Ammon's horn (tissue), 1 donor: ENCODE measurements around the gene LARGE1.

ENCODE experiments used
- DNase-seq: peaks from one replicate; pipeline ENCODE4 v3.0.0-alpha.2; 2016; ENCODE audit warnings: low spot score

The LARGE1 gene

DNA sequence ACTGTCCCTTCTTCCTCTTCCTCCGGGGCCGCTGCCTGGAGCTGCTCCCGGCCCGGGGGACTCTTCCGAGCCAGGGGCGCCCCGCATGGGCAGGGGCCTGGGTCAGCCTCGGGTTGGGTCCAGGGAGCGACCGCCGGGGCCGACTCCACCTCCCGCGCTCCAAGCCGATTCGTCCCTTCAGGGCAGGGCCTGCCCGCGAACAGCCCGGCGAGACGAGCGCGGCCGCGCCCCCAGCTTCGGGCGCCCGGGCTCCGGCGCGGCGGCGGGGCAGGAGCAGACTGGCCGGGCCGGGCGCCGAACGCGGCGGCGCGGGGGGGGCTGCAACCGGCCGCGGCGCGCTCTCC, at the start of gene LARGE1:
Gene LARGE1, minus strand, starts transcription at position 280 of the 344 bp plus-strand sequence.
- DNase-seq, result no peak

DNA sequence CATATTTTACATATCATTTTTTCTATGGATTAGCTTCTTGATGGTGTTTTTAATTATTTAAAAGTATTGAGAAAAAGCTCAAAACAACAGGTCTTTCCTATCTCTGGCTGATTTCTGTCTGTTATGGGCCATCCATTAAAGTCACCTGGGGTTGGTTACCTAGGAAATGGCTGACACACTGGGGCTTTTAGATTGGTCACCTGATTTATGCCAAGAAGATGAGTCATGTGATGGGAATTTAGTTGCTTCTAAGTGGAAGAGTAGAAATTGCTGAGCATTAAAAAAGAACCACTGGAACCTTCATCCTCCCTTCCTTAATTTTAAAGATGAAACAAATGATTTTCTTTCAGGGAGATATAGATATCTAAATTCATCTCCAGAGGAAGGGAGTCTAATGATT, 48.8 kb upstream of the LARGE1 start:
- no peak for DNase-seq

GRCh38 chr22:33964121-33964520, 43.8 kb upstream of the LARGE1 start:
- DNase-seq, result no peak

- no peak for DNase-seq
Observed at GRCh38 chr22:33962409-33962808, 42.1 kb upstream of the LARGE1 start.

- no peak for DNase-seq
Observed at GRCh38 chr22:33958741-33959140, 38.5 kb upstream of the LARGE1 start.

GRCh38 chr22:33957086-33957485, 36.8 kb upstream of the LARGE1 start:
- DNase-seq, result no peak

- peak; percentile 40 for DNase-seq
Observed at GRCh38 chr22:33952776-33953175, 32.5 kb upstream of the LARGE1 start.

GRCh38 chr22:33940741-33941140, 20.5 kb upstream of the LARGE1 start:
- no peak for DNase-seq

GRCh38 chr22:33932997-33933396, 12.7 kb upstream of the LARGE1 start:
- no peak for DNase-seq

DNA sequence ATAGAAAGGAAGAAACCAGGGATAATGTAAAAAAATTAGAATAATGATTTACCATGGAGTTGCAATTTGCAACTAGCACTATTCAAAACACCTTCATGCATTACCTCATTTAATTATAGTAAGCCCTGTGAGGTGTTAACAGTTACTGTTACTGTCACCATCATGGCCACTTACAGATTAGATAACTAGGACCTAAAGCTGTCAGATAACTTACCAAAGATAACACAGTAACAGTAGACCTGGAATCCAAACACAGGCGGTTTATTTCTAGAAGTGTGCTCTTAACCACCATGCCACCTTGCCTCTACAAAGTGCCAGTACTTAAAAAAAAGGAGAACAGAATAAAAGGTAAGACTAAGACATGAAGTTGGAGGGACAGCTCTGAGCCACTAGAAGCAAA, 11.1 kb upstream of the LARGE1 start:
- no peak for DNase-seq

DNA sequence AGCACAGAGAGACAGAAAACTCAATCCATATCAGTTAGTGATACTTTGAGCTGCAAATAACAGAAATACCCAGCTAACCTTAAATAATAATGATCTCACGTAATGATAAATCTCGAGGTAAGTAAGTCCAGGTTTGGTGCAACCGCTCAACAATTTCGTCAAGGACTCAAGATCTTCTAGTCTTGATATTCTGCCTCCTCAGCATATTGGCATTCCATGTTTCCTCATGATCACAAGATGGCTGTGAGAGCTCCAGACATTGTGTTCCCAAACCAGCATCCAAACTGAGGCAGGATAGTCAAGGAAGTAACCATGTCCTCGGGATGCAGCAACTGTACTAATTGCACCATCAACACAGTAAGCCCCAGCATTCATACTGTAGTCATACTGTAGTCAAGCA, 7.5 kb upstream of the LARGE1 start:
- no peak for DNase-seq

DNA sequence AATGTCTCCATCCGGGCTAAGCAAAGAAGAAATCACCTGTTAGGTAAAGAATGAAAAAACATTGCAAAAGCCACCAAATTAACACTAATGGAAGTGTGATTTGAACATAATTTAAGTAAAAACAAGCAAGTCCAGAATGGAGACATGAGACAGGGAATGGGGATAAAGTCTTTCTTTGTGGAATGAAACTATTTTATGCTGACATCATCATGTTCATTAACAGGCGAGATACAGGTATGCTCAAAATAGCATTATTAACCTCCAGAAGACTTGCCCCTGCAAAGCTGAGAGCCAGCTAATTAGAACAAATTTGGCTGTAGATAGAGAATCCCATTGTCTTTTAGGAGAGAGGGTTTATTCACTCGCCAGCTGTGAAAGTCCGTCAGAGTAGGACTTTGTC, 4.9 kb upstream of the LARGE1 start:
- DNase-seq, result no peak

- DNase-seq, result peak; percentile 79
Observed at GRCh38 chr22:33923660-33924246, 3.5 kb upstream of the LARGE1 start.

DNA sequence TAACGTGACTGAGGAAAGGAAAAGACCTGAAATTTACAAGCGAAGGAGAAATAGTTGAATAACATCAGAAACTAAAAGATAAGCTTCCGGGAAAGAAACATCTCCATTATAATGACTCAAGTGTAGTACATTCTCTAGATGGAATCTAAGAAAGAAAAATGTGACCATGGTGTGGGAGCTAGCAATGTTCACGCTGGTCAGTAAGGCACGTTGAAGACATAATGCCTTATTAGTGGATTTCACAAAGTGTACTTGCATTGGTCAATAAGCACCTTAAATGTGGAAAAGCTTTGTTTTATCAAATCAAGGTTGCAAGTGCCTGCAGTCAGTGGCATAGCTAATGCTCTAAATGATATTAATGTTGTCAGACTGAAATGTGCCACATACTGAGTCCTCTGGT, 2.8 kb upstream of the LARGE1 start:
- DNase-seq, result no peak

DNA sequence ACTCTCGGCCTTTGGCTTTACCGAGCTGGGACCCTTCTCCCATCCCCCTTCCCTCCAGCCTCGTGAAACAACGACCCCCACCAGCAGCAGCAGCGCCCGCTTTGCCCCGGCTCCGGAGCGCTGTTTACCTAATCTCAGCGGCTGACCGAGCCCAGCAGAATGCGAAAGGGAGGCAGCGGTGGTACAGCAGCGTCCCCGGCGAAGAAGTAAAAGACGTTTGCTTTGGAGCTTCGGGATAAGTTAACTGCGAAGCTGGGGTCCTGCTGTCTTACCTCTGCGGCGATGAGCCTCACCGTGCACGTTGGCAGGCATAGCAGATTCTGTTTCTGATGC, 2.0 kb upstream of the LARGE1 start:
- peak; percentile 37 for DNase-seq

DNA sequence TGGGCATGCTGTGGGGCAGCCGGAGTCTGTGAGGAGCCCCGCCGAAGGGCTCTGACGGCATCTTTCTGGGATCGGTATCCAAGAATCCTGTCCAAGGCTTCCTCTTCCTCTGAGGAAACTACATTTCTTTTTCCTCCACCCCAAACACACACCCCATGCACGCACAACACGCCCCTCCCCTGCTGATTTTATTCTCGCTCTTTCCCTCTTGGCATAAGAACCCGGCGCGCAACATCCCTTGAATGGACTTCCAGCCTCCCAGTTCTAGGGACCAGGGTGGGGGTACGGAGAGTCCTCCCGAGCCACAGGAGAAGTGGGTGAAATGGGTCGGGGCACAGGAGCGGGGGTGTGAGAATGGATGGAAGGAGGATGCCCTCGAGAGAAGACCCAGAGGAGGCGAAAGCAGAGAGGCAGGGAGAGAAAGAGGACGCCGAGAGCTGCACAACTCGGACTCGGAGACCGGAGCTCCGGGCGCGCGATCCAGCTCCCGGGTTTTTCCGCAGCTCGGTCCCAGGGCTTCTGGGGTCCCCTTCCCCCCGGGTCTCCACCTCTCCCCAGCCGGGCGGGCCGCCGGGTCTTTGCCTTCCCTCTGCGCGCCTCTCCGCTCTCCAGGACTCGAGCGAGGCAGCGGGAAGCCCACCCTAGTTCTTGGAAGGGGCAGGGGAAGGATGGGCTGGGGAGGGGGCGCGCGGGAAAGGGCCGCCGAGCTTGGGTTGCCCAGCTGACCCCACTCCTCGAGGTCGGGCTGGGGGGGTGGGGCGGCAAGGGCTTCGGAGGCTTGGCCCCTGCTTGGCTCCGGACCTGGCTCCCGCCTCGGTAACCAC, 1.5 kb upstream of the LARGE1 start:
- DNase-seq, result peak; percentile 57

GRCh38 chr22:33920927-33921524, 750 bp upstream of the LARGE1 start:
- peak; percentile 97 for DNase-seq

- peak; percentile 47 for DNase-seq
Observed at GRCh38 chr22:33919391-33920196, 682 bp downstream of the LARGE1 start.

- DNase-seq, result no peak
Observed at GRCh38 chr22:33918676-33919365, 1.5 kb downstream of the LARGE1 start.

DNA sequence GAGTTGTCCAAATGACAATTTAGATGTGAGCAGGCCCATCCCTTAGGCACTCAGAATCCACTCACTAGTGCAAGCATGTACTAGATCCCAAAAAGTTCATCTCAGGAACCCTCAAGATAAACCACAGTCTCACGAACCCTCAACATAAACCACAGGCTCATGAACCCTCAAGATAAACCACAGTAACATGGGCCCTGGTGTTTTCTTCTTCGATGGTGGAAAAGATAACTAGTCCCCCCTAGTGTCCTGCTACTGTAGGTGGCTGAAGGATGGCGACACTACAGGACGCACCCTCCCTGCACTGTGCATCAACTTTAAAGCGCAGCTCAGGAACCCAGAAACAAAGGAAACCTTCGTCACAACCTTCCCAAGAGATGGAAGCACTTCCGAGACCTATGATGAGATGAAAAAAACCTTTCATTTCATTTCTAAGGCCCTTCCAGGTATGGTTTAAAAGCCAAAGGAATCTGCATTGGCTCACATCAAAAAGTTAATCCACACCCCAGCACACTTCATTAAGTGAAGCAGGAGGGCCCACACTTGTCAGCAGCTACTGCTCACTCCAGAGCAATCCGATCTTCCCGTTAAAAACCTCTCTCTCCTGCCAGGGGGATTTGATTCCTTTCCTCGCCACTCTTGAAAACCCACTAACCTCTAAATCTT, 2.4 kb downstream of the LARGE1 start:
- peak; percentile 18 for DNase-seq

DNA sequence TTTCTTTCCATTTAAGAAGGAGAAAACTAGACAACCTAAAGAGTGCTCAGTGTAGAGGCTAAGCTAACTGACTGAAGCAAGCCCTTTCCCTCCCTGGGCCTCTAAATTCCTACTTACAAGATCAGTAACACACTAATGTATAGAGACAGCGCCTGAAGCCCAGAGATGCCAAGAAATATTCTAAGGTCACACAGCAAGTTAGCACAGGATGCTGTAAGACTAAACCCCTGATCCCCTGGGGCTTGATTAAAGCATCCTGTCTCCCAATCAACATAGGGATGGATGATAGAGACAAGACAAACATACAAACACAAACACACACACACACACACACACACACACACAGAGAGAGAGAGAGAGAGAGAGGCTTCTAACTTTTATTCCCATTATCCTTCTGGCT, 5.6 kb downstream of the LARGE1 start:
- no peak for DNase-seq

DNA sequence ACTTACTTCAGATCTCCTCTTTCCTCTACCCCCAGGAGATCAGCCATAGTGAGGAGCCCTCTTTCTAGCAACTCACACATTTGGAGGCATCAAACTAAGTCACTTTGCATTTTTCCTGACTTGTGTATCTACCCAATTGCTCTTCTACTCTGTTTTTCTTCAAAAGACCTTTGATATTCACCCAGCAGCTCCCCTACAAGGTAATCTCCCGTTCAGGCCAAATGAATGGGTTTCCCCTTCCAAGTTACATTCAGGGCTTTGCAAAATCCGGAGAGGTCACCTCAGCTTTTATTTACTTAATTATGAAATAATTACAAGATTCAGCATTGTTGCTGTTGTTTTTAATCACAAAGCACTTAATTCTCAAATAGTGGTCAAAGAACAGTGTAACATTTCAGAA, 6.1 kb downstream of the LARGE1 start:
- DNase-seq, result no peak
